ENCODE measurements around the gene USP17L27. TPM values are rescaled to one million over a fixed set of nuclear protein-coding genes. Genes with fewer than 3 reads are reported as not detected.
"Not testable (repeated sequence)": the region's sequence is repeated elsewhere in the genome, so short reads cannot be mapped to it uniquely, and the experiment has no call there.

The USP17L27 gene, protein sequence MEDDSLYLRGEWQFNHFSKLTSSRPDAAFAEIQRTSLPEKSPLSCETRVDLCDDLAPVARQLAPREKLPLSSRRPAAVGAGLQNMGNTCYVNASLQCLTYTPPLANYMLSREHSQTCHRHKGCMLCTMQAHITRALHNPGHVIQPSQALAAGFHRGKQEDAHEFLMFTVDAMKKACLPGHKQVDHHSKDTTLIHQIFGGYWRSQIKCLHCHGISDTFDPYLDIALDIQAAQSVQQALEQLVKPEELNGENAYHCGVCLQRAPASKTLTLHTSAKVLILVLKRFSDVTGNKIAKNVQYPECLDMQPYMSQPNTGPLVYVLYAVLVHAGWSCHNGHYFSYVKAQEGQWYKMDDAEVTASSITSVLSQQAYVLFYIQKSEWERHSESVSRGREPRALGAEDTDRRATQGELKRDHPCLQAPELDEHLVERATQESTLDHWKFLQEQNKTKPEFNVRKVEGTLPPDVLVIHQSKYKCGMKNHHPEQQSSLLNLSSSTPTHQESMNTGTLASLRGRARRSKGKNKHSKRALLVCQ
- not detected in 2 replicates for total RNA-seq (2022)
- not detected for Bru-seq, nascent RNA
- BruChase-seq, experiment 1, labeled RNA remaining after a 6-hour chase = not detected
- BruChase-seq, experiment 2, labeled RNA remaining after a 2-hour chase = not detected
- long read RNA-seq = 0 reads

DNA sequence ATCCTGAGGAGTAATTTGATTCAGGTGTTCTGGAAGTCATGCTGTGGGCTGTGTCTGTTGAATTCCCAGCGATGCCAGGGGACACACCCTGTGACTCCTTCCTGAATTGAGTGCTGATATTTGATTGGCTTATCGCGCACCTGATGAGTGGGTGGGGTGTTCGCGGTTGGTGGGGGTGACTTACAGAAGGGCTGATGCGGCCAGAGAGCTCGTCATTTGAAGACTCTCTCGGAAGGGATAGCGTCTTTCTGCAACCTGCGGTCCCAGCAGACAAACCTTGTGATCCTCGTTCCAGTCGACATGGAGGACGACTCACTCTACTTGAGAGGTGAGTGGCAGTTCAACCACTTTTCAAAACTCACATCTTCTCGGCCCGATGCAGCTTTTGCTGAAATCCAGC is at the start of gene USP17L27:
USP17L27 (plus strand) TSS at position 301 of the 400 bp plus-strand sequence; CDS start at position 301, 0 bp downstream.
- CTCF ChIA-PET; POLR2A ChIA-PET; intact Hi-C loops (cut with micrococcal nuclease); DNase-seq (ENCODE audit: unreplicated experiment); H3K4me3 Mint-ChIP-seq (ENCODE audit: unreplicated experiment); H3K27ac Mint-ChIP-seq (ENCODE audit: low read depth, unreplicated experiment); BruUV-seq (replicated peaks); H3K36me3 Mint-ChIP-seq (ENCODE audit: insufficient read depth, unreplicated experiment); H3K4me1 Mint-ChIP-seq (ENCODE audit: insufficient read depth, unreplicated experiment); H3K9me3 Mint-ChIP-seq (ENCODE audit: unreplicated experiment); H3K27me3 Mint-ChIP-seq (ENCODE audit: insufficient read depth, unreplicated experiment): not testable (repeated sequence)

DNA sequence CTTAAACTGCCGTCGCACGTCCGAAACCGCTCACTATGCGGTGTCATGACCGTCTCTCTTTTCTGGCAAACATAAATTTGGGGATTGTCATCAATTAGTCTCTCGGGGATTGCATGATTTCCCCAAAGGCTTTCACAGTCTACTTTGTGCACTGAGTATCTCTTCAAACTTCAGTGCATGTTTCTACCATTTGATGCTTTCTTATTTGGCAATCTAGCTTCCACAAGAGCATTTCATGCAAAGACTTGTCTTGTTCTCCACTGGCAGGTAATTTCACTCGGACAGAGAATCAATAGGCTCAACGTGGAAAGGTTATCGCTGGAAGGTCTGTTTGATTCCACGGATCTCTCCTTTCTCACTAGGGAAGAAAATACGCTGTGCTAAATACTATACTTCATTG is 19.8 kb upstream of the USP17L27 start:
- H3K36me3 Mint-ChIP-seq (ENCODE audit: insufficient read depth, unreplicated experiment); POLR2A ChIA-PET; BruUV-seq (replicated peaks); CTCF ChIA-PET; intact Hi-C loops (cut with micrococcal nuclease); H3K4me3 Mint-ChIP-seq (ENCODE audit: unreplicated experiment); H3K27me3 Mint-ChIP-seq (ENCODE audit: insufficient read depth, unreplicated experiment); H3K9me3 Mint-ChIP-seq (ENCODE audit: unreplicated experiment); H3K4me1 Mint-ChIP-seq (ENCODE audit: insufficient read depth, unreplicated experiment); DNase-seq (ENCODE audit: unreplicated experiment); H3K27ac Mint-ChIP-seq (ENCODE audit: low read depth, unreplicated experiment): not testable (repeated sequence)

DNA sequence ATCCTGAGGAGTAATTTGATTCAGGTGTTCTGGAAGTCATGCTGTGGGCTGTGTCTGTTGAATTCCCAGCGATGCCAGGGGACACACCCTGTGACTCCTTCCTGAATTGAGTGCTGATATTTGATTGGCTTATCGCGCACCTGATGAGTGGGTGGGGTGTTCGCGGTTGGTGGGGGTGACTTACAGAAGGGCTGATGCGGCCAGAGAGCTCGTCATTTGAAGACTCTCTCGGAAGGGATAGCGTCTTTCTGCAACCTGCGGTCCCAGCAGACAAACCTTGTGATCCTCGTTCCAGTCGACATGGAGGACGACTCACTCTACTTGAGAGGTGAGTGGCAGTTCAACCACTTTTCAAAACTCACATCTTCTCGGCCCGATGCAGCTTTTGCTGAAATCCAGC is 19.1 kb upstream of the USP17L27 start, which contains the start of gene USP17L24:
USP17L24 (plus strand) TSS at position 301 of the 400 bp plus-strand sequence; CDS start at position 301, 0 bp downstream.
- BruUV-seq (replicated peaks); CTCF ChIA-PET; intact Hi-C loops (cut with micrococcal nuclease); H3K9me3 Mint-ChIP-seq (ENCODE audit: unreplicated experiment); H3K4me1 Mint-ChIP-seq (ENCODE audit: insufficient read depth, unreplicated experiment); DNase-seq (ENCODE audit: unreplicated experiment); POLR2A ChIA-PET; H3K36me3 Mint-ChIP-seq (ENCODE audit: insufficient read depth, unreplicated experiment); H3K27ac Mint-ChIP-seq (ENCODE audit: low read depth, unreplicated experiment); H3K4me3 Mint-ChIP-seq (ENCODE audit: unreplicated experiment); H3K27me3 Mint-ChIP-seq (ENCODE audit: insufficient read depth, unreplicated experiment): not testable (repeated sequence)

DNA sequence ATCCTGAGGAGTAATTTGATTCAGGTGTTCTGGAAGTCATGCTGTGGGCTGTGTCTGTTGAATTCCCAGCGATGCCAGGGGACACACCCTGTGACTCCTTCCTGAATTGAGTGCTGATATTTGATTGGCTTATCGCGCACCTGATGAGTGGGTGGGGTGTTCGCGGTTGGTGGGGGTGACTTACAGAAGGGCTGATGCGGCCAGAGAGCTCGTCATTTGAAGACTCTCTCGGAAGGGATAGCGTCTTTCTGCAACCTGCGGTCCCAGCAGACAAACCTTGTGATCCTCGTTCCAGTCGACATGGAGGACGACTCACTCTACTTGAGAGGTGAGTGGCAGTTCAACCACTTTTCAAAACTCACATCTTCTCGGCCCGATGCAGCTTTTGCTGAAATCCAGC is 14.3 kb upstream of the USP17L27 start, which contains the start of gene USP17L25:
USP17L25 (plus strand) TSS at position 301 of the 400 bp plus-strand sequence; CDS start at position 301, 0 bp downstream.
- DNase-seq (ENCODE audit: unreplicated experiment); intact Hi-C loops (cut with micrococcal nuclease); POLR2A ChIA-PET; H3K9me3 Mint-ChIP-seq (ENCODE audit: unreplicated experiment); H3K27ac Mint-ChIP-seq (ENCODE audit: low read depth, unreplicated experiment); H3K4me1 Mint-ChIP-seq (ENCODE audit: insufficient read depth, unreplicated experiment); H3K27me3 Mint-ChIP-seq (ENCODE audit: insufficient read depth, unreplicated experiment); CTCF ChIA-PET; H3K4me3 Mint-ChIP-seq (ENCODE audit: unreplicated experiment); H3K36me3 Mint-ChIP-seq (ENCODE audit: insufficient read depth, unreplicated experiment); BruUV-seq (replicated peaks): not testable (repeated sequence)

DNA sequence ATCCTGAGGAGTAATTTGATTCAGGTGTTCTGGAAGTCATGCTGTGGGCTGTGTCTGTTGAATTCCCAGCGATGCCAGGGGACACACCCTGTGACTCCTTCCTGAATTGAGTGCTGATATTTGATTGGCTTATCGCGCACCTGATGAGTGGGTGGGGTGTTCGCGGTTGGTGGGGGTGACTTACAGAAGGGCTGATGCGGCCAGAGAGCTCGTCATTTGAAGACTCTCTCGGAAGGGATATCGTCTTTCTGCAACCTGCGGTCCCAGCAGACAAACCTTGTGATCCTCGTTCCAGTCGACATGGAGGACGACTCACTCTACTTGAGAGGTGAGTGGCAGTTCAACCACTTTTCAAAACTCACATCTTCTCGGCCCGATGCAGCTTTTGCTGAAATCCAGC is 9.6 kb upstream of the USP17L27 start, which contains the start of gene USP17L26:
USP17L26 (plus strand) TSS at position 301 of the 400 bp plus-strand sequence; CDS start at position 301, 0 bp downstream.
- H3K27ac Mint-ChIP-seq (ENCODE audit: low read depth, unreplicated experiment); CTCF ChIA-PET; DNase-seq (ENCODE audit: unreplicated experiment); H3K27me3 Mint-ChIP-seq (ENCODE audit: insufficient read depth, unreplicated experiment); H3K9me3 Mint-ChIP-seq (ENCODE audit: unreplicated experiment); POLR2A ChIA-PET; H3K4me3 Mint-ChIP-seq (ENCODE audit: unreplicated experiment); BruUV-seq (replicated peaks); H3K4me1 Mint-ChIP-seq (ENCODE audit: insufficient read depth, unreplicated experiment); H3K36me3 Mint-ChIP-seq (ENCODE audit: insufficient read depth, unreplicated experiment); intact Hi-C loops (cut with micrococcal nuclease): not testable (repeated sequence)

DNA sequence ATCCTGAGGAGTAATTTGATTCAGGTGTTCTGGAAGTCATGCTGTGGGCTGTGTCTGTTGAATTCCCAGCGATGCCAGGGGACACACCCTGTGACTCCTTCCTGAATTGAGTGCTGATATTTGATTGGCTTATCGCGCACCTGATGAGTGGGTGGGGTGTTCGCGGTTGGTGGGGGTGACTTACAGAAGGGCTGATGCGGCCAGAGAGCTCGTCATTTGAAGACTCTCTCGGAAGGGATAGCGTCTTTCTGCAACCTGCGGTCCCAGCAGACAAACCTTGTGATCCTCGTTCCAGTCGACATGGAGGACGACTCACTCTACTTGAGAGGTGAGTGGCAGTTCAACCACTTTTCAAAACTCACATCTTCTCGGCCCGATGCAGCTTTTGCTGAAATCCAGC is 4.8 kb upstream of the USP17L27 start, which contains the start of gene USP17L5:
USP17L5 (plus strand) TSS at position 301 of the 400 bp plus-strand sequence; CDS start at position 301, 0 bp downstream.
- H3K27me3 Mint-ChIP-seq (ENCODE audit: insufficient read depth, unreplicated experiment); CTCF ChIA-PET: not testable (repeated sequence)

DNA sequence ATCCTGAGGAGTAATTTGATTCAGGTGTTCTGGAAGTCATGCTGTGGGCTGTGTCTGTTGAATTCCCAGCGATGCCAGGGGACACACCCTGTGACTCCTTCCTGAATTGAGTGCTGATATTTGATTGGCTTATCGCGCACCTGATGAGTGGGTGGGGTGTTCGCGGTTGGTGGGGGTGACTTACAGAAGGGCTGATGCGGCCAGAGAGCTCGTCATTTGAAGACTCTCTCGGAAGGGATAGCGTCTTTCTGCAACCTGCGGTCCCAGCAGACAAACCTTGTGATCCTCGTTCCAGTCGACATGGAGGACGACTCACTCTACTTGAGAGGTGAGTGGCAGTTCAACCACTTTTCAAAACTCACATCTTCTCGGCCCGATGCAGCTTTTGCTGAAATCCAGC is 4.6 kb downstream of the USP17L27 start, which contains the start of gene USP17L28:
USP17L28 (plus strand) TSS at position 301 of the 400 bp plus-strand sequence; CDS start at position 301, 0 bp downstream.
- DNase-seq (ENCODE audit: unreplicated experiment); BruUV-seq (replicated peaks); intact Hi-C loops (cut with micrococcal nuclease); POLR2A ChIA-PET; H3K36me3 Mint-ChIP-seq (ENCODE audit: insufficient read depth, unreplicated experiment); H3K27ac Mint-ChIP-seq (ENCODE audit: low read depth, unreplicated experiment); H3K9me3 Mint-ChIP-seq (ENCODE audit: unreplicated experiment); H3K4me1 Mint-ChIP-seq (ENCODE audit: insufficient read depth, unreplicated experiment); H3K4me3 Mint-ChIP-seq (ENCODE audit: unreplicated experiment); H3K27me3 Mint-ChIP-seq (ENCODE audit: insufficient read depth, unreplicated experiment); CTCF ChIA-PET: not testable (repeated sequence)

More for the DNA sequence above, 4.8 kb upstream of the USP17L27 start, which contains the start of gene USP17L5:
- H3K4me3 Mint-ChIP-seq (ENCODE audit: unreplicated experiment); DNase-seq (ENCODE audit: unreplicated experiment); H3K4me1 Mint-ChIP-seq (ENCODE audit: insufficient read depth, unreplicated experiment); POLR2A ChIA-PET; H3K36me3 Mint-ChIP-seq (ENCODE audit: insufficient read depth, unreplicated experiment); BruUV-seq (replicated peaks); H3K9me3 Mint-ChIP-seq (ENCODE audit: unreplicated experiment); intact Hi-C loops (cut with micrococcal nuclease); H3K27ac Mint-ChIP-seq (ENCODE audit: low read depth, unreplicated experiment): not testable (repeated sequence)

DNA sequence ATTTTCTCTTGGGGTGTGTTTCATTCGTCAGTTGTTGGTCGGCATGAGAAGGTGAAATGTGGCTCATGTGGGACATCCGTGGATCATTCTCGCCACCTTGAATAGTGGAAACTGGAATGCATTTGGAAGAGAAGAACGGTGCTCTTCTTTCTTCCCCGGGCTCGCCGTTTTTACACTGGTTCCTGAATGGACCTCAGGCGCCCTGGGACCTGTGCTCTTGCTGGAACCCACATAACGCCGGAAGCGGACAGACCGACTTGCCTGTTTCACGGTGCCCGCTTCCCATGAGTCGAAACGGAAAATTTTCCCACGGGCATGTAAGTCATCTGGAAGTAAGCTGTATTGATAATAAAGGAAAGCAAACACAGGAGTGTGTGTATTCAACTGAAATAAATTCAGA is 6.9 kb downstream of the USP17L27 start:
- POLR2A ChIA-PET; intact Hi-C loops (cut with micrococcal nuclease); H3K9me3 Mint-ChIP-seq (ENCODE audit: unreplicated experiment); BruUV-seq (replicated peaks); DNase-seq (ENCODE audit: unreplicated experiment); H3K27me3 Mint-ChIP-seq (ENCODE audit: insufficient read depth, unreplicated experiment); H3K36me3 Mint-ChIP-seq (ENCODE audit: insufficient read depth, unreplicated experiment); H3K4me1 Mint-ChIP-seq (ENCODE audit: insufficient read depth, unreplicated experiment); CTCF ChIA-PET; H3K4me3 Mint-ChIP-seq (ENCODE audit: unreplicated experiment); H3K27ac Mint-ChIP-seq (ENCODE audit: low read depth, unreplicated experiment): not testable (repeated sequence)

DNA sequence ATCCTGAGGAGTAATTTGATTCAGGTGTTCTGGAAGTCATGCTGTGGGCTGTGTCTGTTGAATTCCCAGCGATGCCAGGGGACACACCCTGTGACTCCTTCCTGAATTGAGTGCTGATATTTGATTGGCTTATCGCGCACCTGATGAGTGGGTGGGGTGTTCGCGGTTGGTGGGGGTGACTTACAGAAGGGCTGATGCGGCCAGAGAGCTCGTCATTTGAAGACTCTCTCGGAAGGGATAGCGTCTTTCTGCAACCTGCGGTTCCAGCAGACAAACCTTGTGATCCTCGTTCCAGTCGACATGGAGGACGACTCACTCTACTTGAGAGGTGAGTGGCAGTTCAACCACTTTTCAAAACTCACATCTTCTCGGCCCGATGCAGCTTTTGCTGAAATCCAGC is 9.4 kb downstream of the USP17L27 start, which contains the start of gene USP17L29:
USP17L29 (plus strand) TSS at position 301 of the 400 bp plus-strand sequence; CDS start at position 301, 0 bp downstream.
- CTCF ChIA-PET; DNase-seq (ENCODE audit: unreplicated experiment); intact Hi-C loops (cut with micrococcal nuclease); H3K36me3 Mint-ChIP-seq (ENCODE audit: insufficient read depth, unreplicated experiment); POLR2A ChIA-PET; H3K9me3 Mint-ChIP-seq (ENCODE audit: unreplicated experiment); H3K27me3 Mint-ChIP-seq (ENCODE audit: insufficient read depth, unreplicated experiment); BruUV-seq (replicated peaks); H3K4me1 Mint-ChIP-seq (ENCODE audit: insufficient read depth, unreplicated experiment); H3K4me3 Mint-ChIP-seq (ENCODE audit: unreplicated experiment); H3K27ac Mint-ChIP-seq (ENCODE audit: low read depth, unreplicated experiment): not testable (repeated sequence)
